MV-4-11 (cell line): Measurements from ENCODE around the gene SIRPD.
"Not testable (repeated sequence)": the region's sequence is repeated elsewhere in the genome, so short reads cannot be mapped to it uniquely, and the experiment has no call there.

ENCODE experiments used
- DNase-seq: peaks from one replicate; lab custom pipeline; 2025; lab: John Stamatoyannopoulos, UW

Gene SIRPD

DNA sequence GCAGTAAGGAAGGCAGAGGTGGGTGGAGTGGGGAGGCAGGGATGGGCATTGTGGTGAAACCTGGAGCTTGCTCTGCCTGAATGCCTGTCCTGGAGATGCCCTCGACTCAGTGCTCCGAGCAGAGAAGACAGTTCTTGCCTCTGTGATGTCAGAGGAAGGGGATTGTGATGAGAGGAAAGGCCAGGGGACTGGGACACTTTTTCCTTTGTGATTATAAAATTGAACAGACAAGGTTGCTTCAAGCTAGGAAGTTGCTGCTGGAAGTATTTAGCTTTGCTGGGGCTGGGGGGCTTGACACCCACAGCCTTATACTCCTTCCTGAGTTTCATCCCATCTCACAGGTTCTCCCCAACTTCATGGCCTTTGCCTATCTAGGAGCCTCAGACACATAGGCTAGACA, at the start of gene SIRPD:
SIRPD (minus strand) TSS at position 101 of the 400 bp plus-strand sequence; CDS start at position 49, 52 bp downstream.
- DNase-seq = no peak

DNA sequence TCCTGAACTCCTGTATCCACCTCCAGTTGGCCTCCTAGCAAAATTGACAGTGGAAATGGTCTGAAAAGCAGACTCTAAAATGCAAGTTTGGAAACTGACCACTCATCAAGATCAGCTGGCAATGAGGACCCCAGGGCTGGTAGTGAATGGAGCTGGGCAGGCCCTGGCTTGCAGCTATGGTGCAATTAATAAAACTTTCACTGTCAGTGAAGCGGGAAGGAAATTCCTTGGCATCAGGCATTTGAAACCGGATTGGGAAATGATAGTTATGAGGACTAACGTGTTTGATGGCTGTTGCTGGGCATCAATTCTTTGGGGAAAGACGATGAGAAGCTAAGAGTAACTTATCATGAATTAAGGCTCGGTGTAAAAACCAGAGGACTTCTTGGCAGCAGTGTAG, 43.2 kb upstream of the SIRPD start:
- DNase-seq = no peak

DNA sequence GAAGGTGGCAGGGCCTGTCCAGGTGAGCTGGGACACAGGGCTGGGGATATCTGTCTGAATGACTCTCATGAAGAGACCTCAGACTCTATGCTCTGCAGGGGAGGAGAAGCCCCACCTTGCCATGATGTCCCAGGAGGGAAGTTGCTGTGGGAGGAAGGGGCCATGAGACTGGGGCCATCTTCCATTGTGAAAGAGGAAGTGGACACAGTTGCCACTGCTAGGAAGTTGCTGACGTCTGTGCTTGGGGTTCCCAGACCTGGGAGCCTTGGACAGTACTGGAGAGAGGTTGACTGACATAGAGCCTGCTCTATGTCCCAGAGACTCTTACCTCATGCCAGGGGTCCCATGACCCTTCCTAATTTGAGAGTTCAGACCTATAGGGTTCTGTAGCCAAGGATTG, 37.8 kb upstream of the SIRPD start:
- DNase-seq = no peak

DNA sequence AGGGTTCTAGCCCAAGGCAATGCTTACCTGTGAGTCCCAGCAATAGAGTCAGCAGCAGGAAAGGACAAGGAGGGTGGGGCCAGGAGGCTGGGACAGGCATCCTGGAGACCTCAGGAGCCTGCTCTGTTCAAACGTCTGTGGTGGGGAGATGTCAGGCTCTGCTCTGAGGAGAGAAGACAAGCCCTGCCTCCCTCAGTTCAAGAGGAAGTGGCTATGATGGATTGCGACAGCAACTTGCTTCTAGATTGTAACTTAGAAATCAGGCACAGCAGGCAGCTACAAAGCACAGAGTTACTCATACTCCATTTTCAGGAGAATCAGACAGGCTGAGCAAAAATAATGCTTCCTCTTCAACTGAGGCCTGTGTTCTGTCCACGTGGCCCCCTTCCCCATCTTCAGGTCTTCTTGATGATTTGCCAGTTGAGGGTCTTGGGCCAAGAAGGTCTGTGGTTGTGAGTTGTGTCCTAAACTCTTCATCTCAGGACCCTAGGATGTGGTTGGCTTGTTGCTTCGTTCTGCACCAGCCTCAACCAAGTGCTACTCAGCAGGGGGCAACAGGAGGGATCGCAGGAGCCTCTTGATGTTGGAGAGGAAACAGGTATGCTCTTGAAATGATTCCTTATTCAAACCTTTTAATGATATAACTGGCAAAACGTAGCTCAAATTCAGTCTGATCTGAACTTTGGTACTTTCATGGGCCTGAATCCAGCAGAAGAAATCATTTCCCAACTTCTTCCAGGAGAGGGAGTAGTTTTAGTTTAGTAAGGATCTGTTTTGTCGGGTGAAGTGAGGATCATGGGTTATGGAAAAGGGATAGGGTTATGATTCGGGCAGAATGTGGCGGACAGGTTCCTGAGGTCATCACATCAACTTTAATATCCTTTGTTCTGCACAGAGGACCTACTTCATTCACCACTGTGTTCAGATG, 31.3 kb upstream of the SIRPD start:
- DNase-seq = no peak

DNA sequence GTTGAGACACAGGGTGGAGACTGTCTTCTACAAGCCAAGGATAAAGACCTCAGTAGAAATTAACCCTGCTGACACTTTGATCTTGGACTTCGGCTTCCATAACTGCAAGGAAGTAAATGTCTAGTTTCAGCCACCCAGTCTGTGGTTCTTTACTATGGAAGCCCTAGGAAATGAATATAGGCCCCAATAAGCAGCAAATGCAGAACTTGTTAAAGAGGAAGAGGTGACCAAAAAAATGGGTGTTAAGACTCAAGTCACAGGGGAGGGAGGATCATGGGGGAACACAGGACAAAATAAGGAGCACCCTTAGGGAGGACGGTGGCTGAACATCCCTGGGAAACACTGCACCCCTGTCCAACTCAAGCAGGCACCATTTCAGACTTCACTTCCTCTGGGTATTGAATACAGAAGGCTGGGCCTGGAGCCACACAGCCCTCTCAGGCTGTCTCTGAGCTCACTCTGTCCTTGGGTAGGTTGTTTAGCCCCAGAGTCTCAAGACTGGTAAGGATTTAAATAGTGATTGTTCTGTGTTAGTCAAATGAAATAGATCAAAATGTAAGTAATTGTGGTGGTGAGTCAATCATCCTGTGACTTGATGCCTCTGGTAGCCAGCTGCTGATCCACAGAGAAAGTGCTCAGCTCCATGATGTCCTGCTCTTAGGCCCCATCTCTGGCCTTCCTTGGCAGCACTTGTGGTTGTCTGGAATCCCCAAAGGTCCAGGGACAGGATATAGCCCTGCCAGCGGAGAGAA, 30.5 kb upstream of the SIRPD start:
- DNase-seq = no peak

- no peak for DNase-seq
Measured at GRCh38 chr20:1579488-1579887, 22.0 kb upstream of the SIRPD start.

DNA sequence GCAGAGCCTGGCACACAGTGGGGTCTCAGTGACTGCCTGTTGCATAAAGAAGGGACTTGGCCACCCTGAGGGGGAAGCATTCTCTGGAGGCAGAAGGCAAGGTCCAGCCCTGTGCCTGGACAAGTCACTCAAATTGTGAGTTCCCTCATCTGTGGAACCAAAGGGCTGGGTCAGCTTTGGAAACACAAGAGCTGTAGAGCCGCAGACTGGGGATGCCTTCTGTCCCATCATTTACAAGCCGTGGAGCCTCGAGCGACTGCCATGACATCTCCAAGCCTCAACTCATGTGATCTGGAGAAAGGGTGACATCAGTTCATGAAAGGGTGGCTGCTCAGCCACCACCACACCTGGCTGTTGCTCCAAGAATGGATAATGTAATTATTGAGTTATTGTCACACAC, 20.4 kb upstream of the SIRPD start:
- no peak for DNase-seq

DNA sequence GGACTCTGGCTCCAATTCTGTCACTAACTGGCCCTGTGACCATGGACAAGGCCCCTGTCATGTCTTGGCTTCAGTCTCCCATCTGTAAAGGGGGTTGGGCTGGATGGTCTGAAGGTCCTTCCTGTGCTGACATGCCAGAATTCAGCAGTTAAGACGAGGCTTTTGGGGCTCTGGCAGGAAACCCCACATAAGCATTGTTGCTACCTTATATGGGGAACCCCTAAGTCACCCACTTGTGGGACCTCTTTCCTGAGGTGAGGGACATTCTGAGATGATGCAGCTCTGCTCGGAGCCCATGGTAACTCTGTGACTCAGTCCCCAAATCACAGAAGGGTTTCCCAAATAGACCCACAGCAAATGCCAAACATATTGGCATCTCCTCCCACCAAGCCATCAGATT, 19.8 kb upstream of the SIRPD start:
- not testable (repeated sequence) for DNase-seq

DNA sequence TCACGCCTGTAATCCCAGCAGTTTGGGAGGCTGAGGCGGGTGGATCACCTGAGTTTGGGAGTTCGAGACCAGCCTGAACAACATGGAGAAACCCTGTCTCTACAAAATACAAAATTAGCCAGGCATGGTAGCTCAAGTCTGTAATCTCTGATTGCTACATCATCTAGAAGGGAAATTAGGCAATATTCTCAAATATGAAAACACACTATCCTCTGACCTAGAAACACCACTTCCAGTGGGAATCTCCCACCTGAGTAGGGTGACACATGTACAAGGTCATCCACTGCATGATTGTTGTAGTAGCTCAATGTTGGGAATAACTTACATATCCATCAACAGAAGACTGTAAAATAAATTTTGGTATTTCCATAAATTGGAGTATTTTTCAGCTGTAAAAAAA, 19.1 kb upstream of the SIRPD start:
- peak; percentile 7 for DNase-seq

DNA sequence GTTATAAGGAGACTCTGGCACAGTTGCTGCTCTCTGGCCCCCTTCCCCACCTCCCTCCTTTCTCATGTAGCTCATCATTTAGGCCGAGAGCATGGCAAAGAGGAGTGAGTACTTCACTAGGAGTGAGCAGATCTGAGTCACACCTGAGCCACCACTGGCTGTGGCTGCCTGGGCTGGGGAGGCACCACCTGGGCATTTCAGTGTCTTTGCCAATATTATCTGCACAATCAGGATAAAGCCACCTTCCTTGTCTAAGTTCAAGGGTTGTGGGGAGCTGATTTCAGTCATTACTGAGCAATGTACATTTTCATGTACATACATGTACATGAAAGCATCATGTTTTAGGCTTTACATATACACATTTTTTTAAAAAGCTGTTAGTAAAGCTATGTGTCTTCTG, 18.5 kb upstream of the SIRPD start:
- DNase-seq = not testable (repeated sequence)

DNA sequence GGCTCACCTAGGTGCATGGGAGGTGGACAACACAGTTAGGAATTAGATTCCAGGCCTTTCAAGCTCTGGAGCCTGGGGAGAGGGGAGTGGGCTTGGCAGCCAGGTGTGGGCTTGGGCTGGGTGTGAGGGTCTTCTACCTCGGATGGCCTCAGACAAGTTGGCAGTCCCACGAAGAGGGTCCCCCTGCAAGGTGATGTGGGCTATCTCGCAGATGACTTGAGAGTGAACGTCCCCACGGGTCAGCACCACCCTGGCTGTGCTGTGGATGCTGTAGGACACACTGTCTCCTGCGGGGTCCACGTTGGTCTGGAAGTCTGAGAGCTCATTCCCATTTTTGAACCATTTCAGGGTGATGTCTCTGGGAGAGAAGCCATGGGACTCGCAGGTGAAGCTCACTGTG, 14.1 kb upstream of the SIRPD start:
- DNase-seq = not testable (repeated sequence)

DNA sequence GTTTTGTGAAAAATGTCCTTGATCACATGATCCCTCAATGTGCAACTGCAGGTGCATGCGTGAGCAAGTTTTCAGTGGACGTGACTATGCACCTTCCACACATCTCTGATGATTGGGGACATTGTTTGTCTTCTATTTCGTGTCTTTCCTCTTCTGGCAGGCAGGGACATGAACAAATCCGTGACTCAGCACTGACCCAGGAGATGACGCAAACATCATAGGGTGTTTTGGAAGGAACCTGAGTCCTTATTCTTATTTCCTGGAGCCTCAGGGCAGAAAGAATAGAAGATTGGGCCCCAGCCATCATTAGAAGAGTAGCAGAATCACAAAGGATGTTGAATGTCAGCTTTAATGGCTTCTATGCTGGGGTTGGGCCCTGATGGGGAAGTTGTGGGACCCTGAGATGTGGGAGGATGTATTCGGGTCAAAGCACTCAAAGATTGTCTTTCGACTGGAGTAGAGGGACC, 11.9 kb upstream of the SIRPD start:
- peak; percentile 78 for DNase-seq

DNA sequence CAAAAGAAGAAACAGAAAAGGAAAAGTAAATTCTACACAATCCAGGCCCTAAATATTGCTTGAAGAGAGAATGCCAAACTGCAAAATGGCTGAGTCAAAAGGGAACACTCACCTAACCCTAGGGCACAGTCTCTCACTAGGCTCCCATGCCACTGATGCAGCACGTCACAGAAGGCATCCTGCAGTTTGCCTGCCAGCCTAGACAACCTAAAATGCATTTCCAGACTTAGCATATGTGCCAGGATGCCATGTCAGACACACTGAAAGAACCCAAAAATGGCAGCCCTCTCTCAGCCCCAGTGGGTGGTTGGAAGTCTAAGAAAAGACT, 10.6 kb upstream of the SIRPD start:
- DNase-seq = no peak

- peak; percentile 97 for DNase-seq
Measured at GRCh38 chr20:1567392-1568162, 10.1 kb upstream of the SIRPD start.

GRCh38 chr20:1566701-1567100, 9.2 kb upstream of the SIRPD start:
- no peak for DNase-seq

GRCh38 chr20:1565461-1565860, 8.0 kb upstream of the SIRPD start:
- DNase-seq = no peak

DNA sequence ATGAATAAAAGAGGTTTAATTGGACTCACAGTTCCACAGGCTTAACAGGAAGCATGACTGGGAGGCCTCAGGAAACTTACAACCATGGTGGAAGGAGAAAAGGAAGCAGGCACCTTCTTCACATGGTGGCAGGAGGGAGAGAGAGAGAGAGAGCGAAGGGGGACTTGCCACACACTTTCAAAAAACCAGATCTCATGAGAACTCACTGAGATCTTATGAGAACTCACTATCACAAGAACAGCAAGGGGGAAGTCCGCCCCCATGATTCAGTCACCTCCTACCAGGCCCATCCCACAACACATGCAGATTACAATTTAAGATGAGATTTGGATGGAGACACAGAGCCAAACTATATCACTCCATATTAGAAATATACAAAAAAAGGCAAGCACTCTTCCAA, 6.1 kb upstream of the SIRPD start:
- no peak for DNase-seq

DNA sequence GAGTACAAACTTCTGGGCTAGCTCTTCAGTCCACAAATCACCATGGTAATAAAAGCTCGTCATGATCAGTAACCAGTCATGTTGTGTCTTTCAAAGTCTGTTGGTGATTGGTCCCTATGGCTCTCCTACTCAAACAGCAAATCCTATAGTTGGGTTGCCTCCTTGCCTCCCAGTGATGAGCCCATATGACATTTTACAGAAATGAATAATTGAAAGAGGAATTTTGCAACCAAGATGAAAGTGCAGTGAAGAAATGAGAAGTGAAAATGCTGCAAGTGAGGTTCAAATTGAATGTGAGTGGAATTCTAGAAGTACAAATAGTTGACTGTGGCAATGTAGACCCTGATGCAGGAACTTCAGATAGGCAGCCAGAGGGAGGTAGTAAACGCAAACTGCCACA, 5.1 kb upstream of the SIRPD start:
- DNase-seq = peak; percentile 97

DNA sequence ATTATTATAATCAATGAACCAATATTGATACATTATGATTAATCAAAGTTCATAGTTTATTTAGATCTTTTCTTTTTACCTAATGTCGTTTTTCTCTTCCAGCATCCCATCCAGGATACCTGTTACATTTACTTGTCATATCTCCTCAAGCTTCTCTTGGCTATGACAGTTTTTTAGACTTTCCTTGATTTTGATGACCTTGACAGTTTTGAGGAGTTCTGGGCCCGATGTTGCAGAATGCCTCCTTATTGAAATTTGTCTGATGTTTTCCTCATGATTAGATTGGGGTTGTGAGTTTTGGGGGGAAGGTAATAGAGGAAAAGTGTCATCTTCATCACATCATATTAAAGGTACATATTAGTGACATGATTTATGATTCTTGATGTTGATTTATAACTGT, 3.8 kb upstream of the SIRPD start:
- DNase-seq = no peak

- DNase-seq = peak; percentile 25
Measured at GRCh38 chr20:1555952-1556351, 1.6 kb downstream of the SIRPD start.

GRCh38 chr20:1539816-1540419, 17.6 kb downstream of the SIRPD start:
- no peak for DNase-seq

GRCh38 chr20:1538655-1539054, 18.9 kb downstream of the SIRPD start:
- no peak for DNase-seq
